Right hindlimb (tissue), 1 donor: ENCODE measurements around the gene LRMDA.

Experiments
- DNase-seq: peaks from one replicate; pipeline ENCODE4 v3.0.0-alpha.2; 2018

LRMDA gene

GRCh38 chr10:75425291-75426079 is 5.9 kb upstream of the LRMDA start:
- no peak for DNase-seq

GRCh38 chr10:75426880-75427279 is 4.5 kb upstream of the LRMDA start:
- no peak for DNase-seq

- DNase-seq, result no peak
Measured at GRCh38 chr10:75427951-75428350, 3.5 kb upstream of the LRMDA start.

- DNase-seq, result no peak
Measured at GRCh38 chr10:75428434-75429158, 2.8 kb upstream of the LRMDA start.

- no peak for DNase-seq
Measured at GRCh38 chr10:75429159-75429827, 2.1 kb upstream of the LRMDA start.

GRCh38 chr10:75430000-75430763 is 1.2 kb upstream of the LRMDA start:
- DNase-seq, result peak; percentile 60

GRCh38 chr10:75432176-75432575 is 752 bp downstream of the LRMDA start:
- no peak for DNase-seq

GRCh38 chr10:75432763-75433162 is 1.3 kb downstream of the LRMDA start:
- DNase-seq, result no peak

- no peak for DNase-seq
Measured at GRCh38 chr10:75433216-75433615, 1.8 kb downstream of the LRMDA start.

- DNase-seq, result no peak
Measured at GRCh38 chr10:75434291-75434690, 2.9 kb downstream of the LRMDA start.

- DNase-seq, result no peak
Measured at GRCh38 chr10:75435291-75435690, 3.9 kb downstream of the LRMDA start.

- DNase-seq, result no peak
Measured at GRCh38 chr10:75436896-75437295, 5.5 kb downstream of the LRMDA start.

GRCh38 chr10:75437693-75438092 is 6.3 kb downstream of the LRMDA start:
- DNase-seq, result no peak

GRCh38 chr10:75438275-75438674 is 6.9 kb downstream of the LRMDA start:
- no peak for DNase-seq

- no peak for DNase-seq
Measured at GRCh38 chr10:75439811-75440210, 8.4 kb downstream of the LRMDA start.

- DNase-seq, result no peak
Measured at GRCh38 chr10:75440271-75440793, 8.9 kb downstream of the LRMDA start.

GRCh38 chr10:75441196-75441595 is 9.8 kb downstream of the LRMDA start:
- DNase-seq, result no peak

GRCh38 chr10:75441682-75442081 is 10.3 kb downstream of the LRMDA start:
- no peak for DNase-seq

GRCh38 chr10:75443362-75443761 is 11.9 kb downstream of the LRMDA start:
- DNase-seq, result no peak

GRCh38 chr10:75444781-75445386 is 13.5 kb downstream of the LRMDA start:
- DNase-seq, result no peak

GRCh38 chr10:75446508-75446907 is 15.1 kb downstream of the LRMDA start:
- DNase-seq, result no peak

GRCh38 chr10:75448166-75448565 is 16.7 kb downstream of the LRMDA start:
- no peak for DNase-seq
